Measurements from ENCODE around the gene ZSWIM3. TPM values are rescaled to one million over a fixed set of nuclear protein-coding genes. Genes with fewer than 3 reads are reported as not detected.

ZSWIM3 gene
- total and polyA plus RNA-seq, 2 of the 13 experiments (the other 11 are each of a cell fraction or from before 2014, with no cell fraction given), result 5.2 to 5.8 TPM

- no peak; the same call in 1 of the 2 replicates for TF ChIP-seq RERE (CRISPR knock-in tag; IDR thresholded peaks at IDR 0.05; ENCODE audit: low read depth)
- 0 out of 2 replicates have a peak, but pooled peaks have one; percentile 73 for TF ChIP-seq ZNF224 (CRISPR knock-in tag; IDR thresholded peaks at IDR 0.05)
- peak; percentile 73 for TF ChIP-seq ZNF44 (CRISPR knock-in tag; IDR thresholded peaks at IDR 0.05)
- no peak for TF ChIP-seq MAFG (CRISPR knock-in tag; IDR thresholded peaks at IDR 0.05)
- TF ChIP-seq JUN (CRISPR knock-in tag; IDR thresholded peaks at IDR 0.05), result peak; percentile 57; the same call in 1 of the 2 replicates
- TF ChIP-seq MEIS1 (CRISPR knock-in tag; IDR thresholded peaks at IDR 0.05; ENCODE audit: borderline replicate concordance), result no peak
- 0 out of 2 replicates have a peak, but pooled peaks have one; percentile 54 for TF ChIP-seq ZBTB1 (CRISPR knock-in tag; IDR thresholded peaks at IDR 0.05; ENCODE audit: borderline replicate concordance)
- TF ChIP-seq YEATS4 (CRISPR knock-in tag; IDR thresholded peaks at IDR 0.05; ENCODE audit: borderline replicate concordance), result peak; percentile 56; the same call in 1 of the 2 replicates
- peak; percentile 88 for TF ChIP-seq ZNF121 (CRISPR knock-in tag; IDR thresholded peaks at IDR 0.05)
- TF ChIP-seq KAT7 (CRISPR knock-in tag; IDR thresholded peaks at IDR 0.05; ENCODE audit: borderline replicate concordance), result no peak; the same call in 1 of the 2 replicates
- no peak for TF ChIP-seq CREB3 (CRISPR knock-in tag; IDR thresholded peaks at IDR 0.05)
- TF ChIP-seq ZNF317 (CRISPR knock-in tag; IDR thresholded peaks at IDR 0.05), result peak; percentile 90
- no peak for TF ChIP-seq ZUFSP (CRISPR knock-in tag; IDR thresholded peaks at IDR 0.05; ENCODE audit: borderline replicate concordance)
- no peak for TF ChIP-seq ZIK1 (CRISPR knock-in tag; IDR thresholded peaks at IDR 0.05; ENCODE audit: borderline replicate concordance, low read depth)
- TF ChIP-seq CHCHD3 (CRISPR knock-in tag; IDR thresholded peaks at IDR 0.05), result no peak
- no peak for TF ChIP-seq ZNF20 (CRISPR knock-in tag; IDR thresholded peaks at IDR 0.05)
- TF ChIP-seq ZFP82 (CRISPR knock-in tag; IDR thresholded peaks at IDR 0.05; ENCODE audit: borderline replicate concordance), result 0 out of 2 replicates have a peak, but pooled peaks have one; percentile 3
- no peak for TF ChIP-seq ELK4 (CRISPR knock-in tag; IDR thresholded peaks at IDR 0.05; ENCODE audit: borderline replicate concordance)
These were observed 69.9 kb downstream of the ZSWIM3 start (continued) for GRCh38 chr20:45927071-45927878.

All from HepG2 (cell line).